ENCODE data around the gene WDR93. TPM values are rescaled to one million over a fixed set of nuclear protein-coding genes. Genes with fewer than 3 reads are reported as not detected.
A peak's percentile ranks its signal among the peaks of the same experiment; 100 is the strongest.

The WDR93 gene
- total RNA-seq, 4 donors from 2014 or later = 0.12 to 0.26 TPM; not detected in 2

DNA sequence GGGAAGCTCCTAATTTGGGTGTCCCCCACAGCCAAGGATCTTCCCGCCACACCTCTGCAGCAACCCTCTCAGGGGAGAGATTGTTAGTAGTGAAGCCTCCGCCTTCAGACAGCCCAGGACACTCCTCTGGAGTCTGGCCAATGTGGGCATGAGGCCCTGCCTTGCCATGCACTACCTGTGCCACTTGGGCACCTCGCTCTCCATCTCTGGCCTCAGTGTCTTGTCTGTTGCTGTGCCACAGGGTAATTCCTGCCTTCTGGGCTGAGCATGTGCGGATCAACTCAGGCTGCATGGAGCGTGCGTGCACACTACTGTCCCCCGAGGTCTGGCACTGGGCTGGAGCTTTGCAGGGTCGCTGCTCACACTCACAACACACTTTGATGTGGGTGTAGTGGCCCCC is 68.4 kb downstream of the WDR93 start:
- WGBS, 2 donors = 79 to 83% methylated on average over 8 of the region's 8 CpGs
- TF ChIP-seq, protein P1, sequence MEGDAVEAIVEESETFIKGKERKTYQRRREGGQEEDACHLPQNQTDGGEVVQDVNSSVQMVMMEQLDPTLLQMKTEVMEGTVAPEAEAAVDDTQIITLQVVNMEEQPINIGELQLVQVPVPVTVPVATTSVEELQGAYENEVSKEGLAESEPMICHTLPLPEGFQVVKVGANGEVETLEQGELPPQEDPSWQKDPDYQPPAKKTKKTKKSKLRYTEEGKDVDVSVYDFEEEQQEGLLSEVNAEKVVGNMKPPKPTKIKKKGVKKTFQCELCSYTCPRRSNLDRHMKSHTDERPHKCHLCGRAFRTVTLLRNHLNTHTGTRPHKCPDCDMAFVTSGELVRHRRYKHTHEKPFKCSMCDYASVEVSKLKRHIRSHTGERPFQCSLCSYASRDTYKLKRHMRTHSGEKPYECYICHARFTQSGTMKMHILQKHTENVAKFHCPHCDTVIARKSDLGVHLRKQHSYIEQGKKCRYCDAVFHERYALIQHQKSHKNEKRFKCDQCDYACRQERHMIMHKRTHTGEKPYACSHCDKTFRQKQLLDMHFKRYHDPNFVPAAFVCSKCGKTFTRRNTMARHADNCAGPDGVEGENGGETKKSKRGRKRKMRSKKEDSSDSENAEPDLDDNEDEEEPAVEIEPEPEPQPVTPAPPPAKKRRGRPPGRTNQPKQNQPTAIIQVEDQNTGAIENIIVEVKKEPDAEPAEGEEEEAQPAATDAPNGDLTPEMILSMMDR (IDR thresholded peaks at IDR 0.05) = no peak
- peak in 1 of 2 donors; percentile 85 for DNase-seq (ENCODE audit: low spot score in 2 of 2)
- H3K4me3 ChIP-seq (ENCODE audit: low read depth, poor library complexity, severe bottlenecking) = no peak overlapping the region
- intact Hi-C loops (cut with DNase I; ENCODE audit: low total_unique reads) = no loop called here

DNA sequence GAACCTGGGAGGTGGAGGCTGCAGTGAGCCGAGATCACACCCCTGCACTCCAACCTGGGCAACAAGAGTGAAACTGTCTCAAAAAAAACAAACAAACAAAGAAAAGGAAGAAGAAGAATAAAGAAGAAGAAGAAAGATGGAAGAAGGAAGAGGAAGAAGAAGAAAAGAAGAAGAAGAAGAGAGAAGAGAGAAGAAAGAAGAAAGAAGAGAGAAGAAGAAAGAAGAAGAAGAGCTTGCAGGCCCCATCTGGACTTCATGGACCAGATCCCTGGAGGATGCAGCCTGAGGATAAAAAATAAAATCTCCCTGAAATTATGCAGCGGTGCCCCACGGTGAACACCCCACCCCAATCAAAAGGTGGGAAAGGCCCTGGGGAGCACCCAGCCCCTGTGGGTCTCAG is 69.2 kb downstream of the WDR93 start:
- intact Hi-C loops (cut with DNase I; ENCODE audit: low total_unique reads) = no loop called here
- DNase-seq (ENCODE audit: low spot score in 2 of 2) = no peak
- TF ChIP-seq, protein P1 (IDR thresholded peaks at IDR 0.05) = no peak
- no peak for TF ChIP-seq POLR2A (IDR thresholded peaks at IDR 0.05)
- WGBS, 2 donors = 85% methylated on average over 3 of the region's 3 CpGs
- H3K4me3 ChIP-seq (ENCODE audit: low read depth, poor library complexity, severe bottlenecking) = no peak overlapping the region

DNA sequence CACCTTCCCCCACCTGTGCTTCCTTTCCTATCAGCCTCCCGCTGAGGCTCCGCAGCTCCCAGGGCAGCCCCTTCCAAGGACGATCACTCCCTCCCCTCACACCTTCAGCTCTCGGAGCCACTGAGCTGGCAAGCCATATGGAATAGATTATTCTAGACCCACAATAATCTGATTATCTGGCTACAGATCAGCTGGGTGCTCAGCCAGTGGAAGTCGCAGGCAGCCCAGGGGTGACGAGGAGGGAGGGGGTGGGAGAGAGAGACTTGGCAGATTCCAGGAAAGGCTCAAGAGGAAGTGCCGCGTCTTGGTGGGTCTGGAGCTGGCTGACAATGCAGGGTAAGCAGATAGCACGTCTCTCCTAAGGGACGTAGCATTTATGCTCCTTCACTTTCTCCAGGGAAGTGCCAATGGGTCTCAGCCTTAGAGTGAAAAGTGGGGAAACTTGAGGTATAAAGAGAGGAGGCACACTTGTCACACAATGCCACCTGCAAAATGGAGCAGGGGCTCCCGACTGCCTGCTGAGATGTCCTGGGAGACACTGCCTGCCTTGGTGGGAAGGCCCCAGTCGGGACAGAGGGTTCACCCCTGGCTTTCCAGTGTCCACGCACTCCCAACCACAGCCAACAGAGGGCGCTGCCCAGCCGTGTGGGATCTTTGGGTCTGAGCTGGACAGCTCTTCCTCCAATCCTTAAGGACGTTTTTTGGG is 69.8 kb downstream of the WDR93 start:
- intact Hi-C loops (cut with DNase I; ENCODE audit: low total_unique reads) = no loop called here
- 38 to 41% methylated on average over 16 of the region's 16 CpGs for WGBS, 2 donors
- TF ChIP-seq, protein P1 (IDR thresholded peaks at IDR 0.05) = peak in 2 of 3 donors; percentile 54 to 68
- no peak for TF ChIP-seq POLR2A (IDR thresholded peaks at IDR 0.05)
- no peak overlapping the region for H3K4me3 ChIP-seq (ENCODE audit: low read depth, poor library complexity, severe bottlenecking)
- peak; percentile 79 to 97 for DNase-seq (ENCODE audit: low spot score in 2 of 2)

DNA sequence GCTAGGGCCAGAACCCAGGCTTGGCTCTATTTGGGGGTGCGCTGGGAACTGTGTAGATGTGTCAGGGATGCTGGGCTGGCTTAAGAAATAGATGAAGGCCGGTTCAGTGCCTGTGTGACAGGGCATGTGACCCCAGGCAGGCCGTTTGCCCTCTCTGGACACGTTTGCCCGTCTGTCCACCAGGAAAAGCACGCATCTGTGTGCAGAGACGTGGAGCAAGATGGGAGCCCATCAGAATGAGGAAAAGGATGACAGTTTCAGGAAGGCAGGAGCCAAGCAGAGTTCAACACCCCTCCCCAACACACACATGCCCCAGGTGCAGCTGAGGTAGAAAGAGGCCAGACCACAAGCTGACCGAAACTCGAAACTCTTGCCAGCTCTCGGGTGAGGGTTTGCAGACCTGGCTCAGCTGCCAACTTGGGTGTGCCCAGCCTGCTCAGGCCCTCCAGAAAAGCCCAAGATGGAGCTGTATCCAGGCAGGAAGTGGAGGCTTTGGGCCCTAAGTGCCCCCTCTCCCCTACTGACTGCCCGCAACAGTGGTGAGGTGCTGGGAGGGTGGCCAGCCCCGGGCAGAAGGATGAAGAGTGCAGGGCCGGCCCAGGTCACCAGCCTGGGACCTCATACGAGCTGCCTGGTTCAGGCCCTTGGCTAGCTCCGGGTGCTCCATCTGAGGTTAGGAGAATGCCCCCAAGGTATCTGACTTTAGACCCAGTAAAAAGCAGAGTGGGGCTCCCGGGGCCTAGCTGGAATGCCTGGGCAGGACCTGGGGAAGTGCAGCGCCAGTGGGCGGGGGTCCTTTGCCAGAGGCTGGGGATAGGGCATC is 70.6 kb downstream of the WDR93 start:
- 60 to 68% methylated on average over 16 to 18 of the region's 18 CpGs for WGBS, 2 donors
- no peak for TF ChIP-seq POLR2A (IDR thresholded peaks at IDR 0.05)
- TF ChIP-seq, protein P1 (IDR thresholded peaks at IDR 0.05) = no peak
- intact Hi-C loops (cut with DNase I; ENCODE audit: low total_unique reads) = no loop called here
- peak in 1 of 2 donors; percentile 80 for DNase-seq (ENCODE audit: low spot score in 2 of 2)
- H3K4me3 ChIP-seq (ENCODE audit: low read depth, poor library complexity, severe bottlenecking) = no peak overlapping the region

DNA sequence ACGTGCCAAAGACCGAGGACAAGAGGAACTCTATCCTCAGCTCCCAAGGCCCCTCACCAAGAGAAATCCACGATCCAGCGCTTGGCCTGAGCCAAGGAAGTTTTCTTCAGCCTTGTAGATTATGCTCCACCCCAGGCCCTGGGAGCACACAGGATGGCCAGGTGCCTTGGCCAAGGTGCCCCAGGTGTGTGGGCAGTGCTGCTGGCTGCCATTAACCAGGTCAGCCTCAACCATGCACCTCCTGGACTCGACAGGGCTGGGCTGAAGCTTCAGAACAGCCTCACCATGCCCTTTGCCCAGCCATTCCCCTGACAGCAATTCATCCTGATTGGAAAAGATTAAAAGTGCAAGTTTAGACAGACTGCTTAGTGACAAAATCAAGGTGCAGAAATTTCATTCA is 71.3 kb downstream of the WDR93 start:
- TF ChIP-seq, protein P1 (IDR thresholded peaks at IDR 0.05) = no peak
- no peak for TF ChIP-seq POLR2A (IDR thresholded peaks at IDR 0.05)
- no peak overlapping the region for H3K4me3 ChIP-seq (ENCODE audit: low read depth, poor library complexity, severe bottlenecking)
- intact Hi-C loops (cut with DNase I; ENCODE audit: low total_unique reads) = no loop called here
- peak in 1 of 2 donors; percentile 77 for DNase-seq (ENCODE audit: low spot score in 2 of 2)
- WGBS, 2 donors = 65 to 70% methylated on average over 5 of the region's 5 CpGs
